HCT116 (cell line): ENCODE measurements around the gene FRAT2.

Source experiments
- ELF1 ChIP-seq: IDR thresholded peaks from 2 replicates; pipeline ENCODE4 v1.6.1; 2012; ENCODE audit warnings: low read depth, borderline replicate concordance
- TF ChIP-seq, protein P1 (sequence below), 3 experiments: fragments of 200-600 bp in 1 of 3; sonication (generic) in 1 of 3; IDR thresholded peaks in 2 of 3; conservative IDR thresholded peaks in 1 of 3; 2 replicates each; pipeline ENCODE4 v1.5.1; 2012 to 2017; ENCODE audit warnings: low read depth in 2 of 3, low read length in 2 of 3, antibody characterized with exemption in 1 of 3, borderline replicate concordance in 1 of 3, control low read depth in 1 of 3, mild to moderate bottlenecking in 1 of 3, mixed read lengths in 1 of 3, mixed run types in 1 of 3, moderate library complexity in 1 of 3; ENCODE audit not compliant: insufficient read depth in 1 of 3

DNA sequence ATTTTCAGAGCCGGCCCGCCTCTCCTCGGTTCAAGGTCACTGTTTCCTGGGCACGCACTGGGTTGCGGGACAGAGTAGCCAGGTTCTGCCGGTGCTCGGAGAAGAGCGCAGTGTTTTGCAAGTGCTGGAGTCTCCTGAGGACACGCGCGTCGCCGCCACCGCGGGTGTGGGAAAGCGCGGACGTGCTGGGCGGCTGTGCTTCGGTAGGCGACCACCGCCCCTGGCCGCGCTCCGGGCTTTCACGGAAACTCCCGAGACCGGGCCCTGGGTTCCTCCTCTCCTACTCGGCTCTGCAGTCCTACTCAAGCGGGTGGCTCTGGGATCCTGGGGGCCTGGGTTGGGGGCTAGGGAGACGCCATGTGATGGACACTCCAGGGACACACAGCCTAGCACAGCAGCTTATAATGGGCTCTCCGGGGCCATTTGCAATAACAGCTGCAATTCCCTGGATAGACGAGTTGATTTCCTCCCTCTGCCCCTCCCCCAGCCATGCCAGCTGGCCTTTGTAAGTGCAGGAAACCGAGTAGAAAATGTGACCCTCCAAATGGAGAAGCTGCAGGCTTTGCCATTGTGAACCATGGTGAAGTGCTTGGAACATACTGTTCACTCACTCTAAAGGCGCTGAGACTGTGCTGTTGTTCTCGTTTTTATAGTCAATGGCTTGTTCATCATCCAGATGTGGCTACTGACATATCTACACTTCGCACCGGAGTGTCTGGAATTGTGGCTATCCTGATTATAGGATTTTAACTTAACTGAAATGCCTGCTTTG lies 13.3 kb downstream of the FRAT2 start:
- TF ChIP-seq, protein P1, sequence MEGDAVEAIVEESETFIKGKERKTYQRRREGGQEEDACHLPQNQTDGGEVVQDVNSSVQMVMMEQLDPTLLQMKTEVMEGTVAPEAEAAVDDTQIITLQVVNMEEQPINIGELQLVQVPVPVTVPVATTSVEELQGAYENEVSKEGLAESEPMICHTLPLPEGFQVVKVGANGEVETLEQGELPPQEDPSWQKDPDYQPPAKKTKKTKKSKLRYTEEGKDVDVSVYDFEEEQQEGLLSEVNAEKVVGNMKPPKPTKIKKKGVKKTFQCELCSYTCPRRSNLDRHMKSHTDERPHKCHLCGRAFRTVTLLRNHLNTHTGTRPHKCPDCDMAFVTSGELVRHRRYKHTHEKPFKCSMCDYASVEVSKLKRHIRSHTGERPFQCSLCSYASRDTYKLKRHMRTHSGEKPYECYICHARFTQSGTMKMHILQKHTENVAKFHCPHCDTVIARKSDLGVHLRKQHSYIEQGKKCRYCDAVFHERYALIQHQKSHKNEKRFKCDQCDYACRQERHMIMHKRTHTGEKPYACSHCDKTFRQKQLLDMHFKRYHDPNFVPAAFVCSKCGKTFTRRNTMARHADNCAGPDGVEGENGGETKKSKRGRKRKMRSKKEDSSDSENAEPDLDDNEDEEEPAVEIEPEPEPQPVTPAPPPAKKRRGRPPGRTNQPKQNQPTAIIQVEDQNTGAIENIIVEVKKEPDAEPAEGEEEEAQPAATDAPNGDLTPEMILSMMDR (IDR thresholded peaks at IDR 0.05 in 2 of 3, conservative IDR thresholded peaks at IDR 0.05 in 1 of 3; ENCODE audit: borderline replicate concordance in 1 of 3, insufficient read depth in 1 of 3, low read depth in 2 of 3, low read length in 2 of 3) = no peak
- no peak for TF ChIP-seq ELF1
